Erythroblast (primary cell): ENCODE measurements around the gene TMEM229B.

Experiments
- DNase-seq, 2 experiments: peaks; one replicate each; lab custom pipeline; 2025; lab: John Stamatoyannopoulos, UW
- GATA1 ChIP-seq: IDR thresholded peaks from 2 replicates; pipeline ENCODE4 v1.6.1; 2011; ENCODE audit warnings: low read depth, mild to moderate bottlenecking, control low read depth, low read length, moderate library complexity
- POLR2A ChIP-seq: IDR thresholded peaks from 2 replicates; pipeline ENCODE4 v1.6.1; 2011; ENCODE audit warnings: mild to moderate bottlenecking, low read length

TMEM229B gene

DNA sequence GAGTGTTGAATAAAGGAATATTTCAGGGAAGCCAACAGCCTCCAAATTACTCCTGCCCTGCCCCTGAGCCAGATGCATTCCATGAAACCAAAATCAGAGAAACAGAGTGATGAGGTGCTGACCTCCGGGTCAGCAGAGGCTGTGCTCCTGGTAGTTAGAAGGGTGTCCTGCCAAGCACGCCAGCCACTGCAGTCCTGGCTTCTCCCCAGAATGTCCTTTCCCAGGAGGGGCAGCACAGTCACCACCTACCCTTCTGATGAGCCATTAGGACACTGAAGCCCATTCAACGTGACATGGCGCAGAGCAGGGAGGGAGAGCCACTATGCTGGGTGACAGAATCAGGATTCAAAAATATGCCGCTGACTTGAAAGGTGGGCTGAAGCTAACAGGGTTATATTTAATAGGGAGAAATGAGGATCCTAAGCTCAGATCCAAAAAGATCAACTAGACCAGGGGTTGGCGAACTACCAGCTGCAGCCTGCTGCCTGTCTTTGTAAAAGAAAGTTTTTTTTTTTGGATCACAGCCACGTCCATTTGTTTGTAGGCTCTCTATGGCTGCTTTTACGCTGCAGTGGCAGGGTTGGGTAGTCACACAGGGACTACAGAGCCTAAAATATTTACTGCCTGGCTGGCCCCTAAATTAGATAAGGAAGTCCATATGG, 42.0 kb downstream of the TMEM229B start:
- DNase-seq, result no peak
- TF ChIP-seq GATA1, result no peak
- TF ChIP-seq POLR2A, result no peak

- TF ChIP-seq POLR2A (no peak), GATA1 (no peak)
- DNase-seq, result no peak
These were observed 44.1 kb downstream of the TMEM229B start for GRCh38 chr14:67444395-67444794.

DNA sequence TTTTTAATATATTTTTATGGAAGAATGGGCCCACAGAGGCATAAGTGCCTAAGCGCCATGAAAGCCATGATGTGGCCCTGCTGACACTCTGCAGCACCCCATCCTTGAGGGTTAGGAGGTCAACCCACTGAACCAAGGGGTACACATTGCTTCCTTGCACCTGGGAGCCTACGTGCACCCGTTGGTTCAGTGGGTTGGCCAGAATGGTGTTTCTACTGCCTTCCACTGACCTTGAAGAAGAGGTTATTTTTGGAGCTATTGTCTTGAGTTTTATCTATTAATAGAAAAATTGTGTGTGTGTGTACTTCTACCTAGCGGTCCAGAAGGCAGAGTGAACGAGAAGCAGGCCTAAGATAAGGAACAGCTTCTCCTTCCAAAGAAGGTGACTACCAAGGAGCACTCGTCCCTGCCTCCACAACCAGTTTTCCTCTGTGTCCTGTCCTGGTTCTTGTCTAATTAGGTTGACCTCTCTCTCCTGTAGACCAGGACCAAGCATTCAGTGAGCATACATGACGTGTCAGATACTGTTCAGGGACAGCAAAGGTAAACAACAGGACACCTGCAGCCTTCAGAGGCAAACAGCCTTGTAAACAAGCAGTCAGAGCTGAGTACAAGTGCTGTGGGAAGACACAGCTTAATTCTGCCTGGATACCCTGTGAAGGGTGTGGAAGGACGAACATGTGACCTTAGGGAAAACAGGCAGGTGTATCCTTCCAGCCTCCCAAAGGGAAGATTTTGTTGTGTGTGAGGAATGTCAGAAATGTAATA, 46.2 kb downstream of the TMEM229B start:
- no peak for DNase-seq
- no peak for TF ChIP-seq GATA1
- no peak for TF ChIP-seq POLR2A

- TF ChIP-seq POLR2A (no peak), GATA1 (no peak)
- no peak for DNase-seq
These were observed 46.8 kb downstream of the TMEM229B start for GRCh38 chr14:67441672-67442071.

DNA sequence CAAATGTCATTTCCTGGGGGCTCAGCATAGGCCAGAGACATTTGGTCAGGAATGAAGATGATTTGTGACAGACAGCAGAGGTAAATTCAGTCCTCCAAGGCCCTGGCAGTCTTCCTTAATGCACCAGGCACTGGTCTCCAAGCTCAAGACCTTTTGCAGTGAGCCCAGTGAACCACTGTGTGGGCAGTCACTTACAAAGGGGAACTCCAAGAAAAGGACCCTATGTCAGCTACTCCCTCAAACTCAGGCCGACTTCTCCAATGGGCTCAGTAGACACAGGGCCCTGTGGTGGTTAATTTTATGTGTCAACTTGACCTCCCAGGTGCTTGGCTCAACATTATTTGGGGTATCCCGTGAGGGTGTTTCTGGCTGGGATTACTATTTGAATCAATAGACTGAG, 47.3 kb downstream of the TMEM229B start:
- TF ChIP-seq POLR2A (no peak), GATA1 (no peak)
- no peak for DNase-seq

DNA sequence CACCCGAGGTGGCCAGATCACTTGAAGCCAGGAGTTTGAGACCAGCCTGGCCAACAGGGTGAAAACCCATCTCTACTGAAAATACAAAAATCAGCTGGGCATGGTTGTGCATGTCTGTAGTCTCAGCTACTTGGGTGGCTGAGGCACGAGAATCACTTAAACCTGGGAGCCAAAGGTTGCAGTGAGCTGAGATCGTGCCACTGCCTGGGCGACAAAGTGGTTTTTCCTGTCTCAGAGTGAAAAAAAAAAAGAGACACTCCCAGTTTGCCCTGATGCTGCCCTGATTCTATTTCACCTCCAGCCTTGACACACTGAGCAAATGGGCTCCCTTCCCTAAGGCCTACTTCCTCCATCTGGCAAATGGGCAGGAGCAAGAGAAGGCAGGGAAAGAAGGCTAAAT, 48.0 kb downstream of the TMEM229B start:
- no peak for DNase-seq
- TF ChIP-seq GATA1 (no peak), POLR2A (no peak)

DNA sequence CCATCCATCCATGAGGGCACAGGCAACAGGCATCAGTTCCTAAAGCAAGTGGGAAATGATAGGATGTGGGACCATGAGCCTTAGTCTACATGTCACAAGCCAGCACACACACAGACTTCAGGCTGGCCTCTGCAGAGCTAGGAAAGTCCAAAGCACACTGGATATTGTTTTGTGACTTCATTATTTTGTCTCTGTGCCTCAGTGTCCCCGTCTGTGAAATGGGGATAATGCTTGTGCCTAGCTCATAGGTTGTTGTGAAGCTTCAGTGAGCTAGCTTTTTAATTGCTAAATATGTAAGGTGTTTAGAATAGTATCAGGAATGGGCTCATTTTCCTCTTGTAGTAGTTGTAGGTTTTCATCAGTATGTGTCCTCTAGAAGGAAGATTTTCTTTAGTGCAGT, 49.6 kb downstream of the TMEM229B start:
- DNase-seq, result no peak
- no peak for TF ChIP-seq POLR2A
- no peak for TF ChIP-seq GATA1

- DNase-seq, result peak in 1 of 2 experiments; percentile 23
- no peak for TF ChIP-seq GATA1
- TF ChIP-seq POLR2A, result no peak
These were observed 52.3 kb downstream of the TMEM229B start for GRCh38 chr14:67436006-67436866.

DNA sequence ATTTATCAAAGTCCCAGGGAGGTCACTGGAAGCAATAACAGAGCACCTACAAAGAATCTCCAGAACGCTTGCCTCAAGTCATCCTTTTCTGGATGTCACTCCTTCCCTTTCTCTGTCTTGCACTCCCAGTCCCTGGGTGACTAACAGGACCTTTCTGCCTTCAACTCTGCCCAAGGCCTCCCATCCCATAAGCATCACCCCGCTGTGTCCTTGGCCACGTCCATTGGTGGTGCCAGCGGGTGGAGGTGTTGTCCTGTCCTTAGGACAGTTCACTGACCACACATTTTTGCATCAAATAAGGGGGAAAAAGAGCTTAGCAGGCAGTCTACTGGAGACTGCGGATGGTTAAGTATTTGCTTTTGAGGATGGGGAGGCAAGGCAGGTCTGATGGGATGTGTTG, 52.9 kb downstream of the TMEM229B start:
- no peak for TF ChIP-seq GATA1
- no peak for TF ChIP-seq POLR2A
- DNase-seq, result no peak

- TF ChIP-seq GATA1 (no peak), POLR2A (no peak)
- no peak for DNase-seq
These were observed 56.4 kb downstream of the TMEM229B start for GRCh38 chr14:67432050-67432564.

- no peak for DNase-seq
- TF ChIP-seq GATA1 (no peak), POLR2A (no peak)
These were observed 58.9 kb downstream of the TMEM229B start for GRCh38 chr14:67429510-67430205.

GRCh38 chr14:67428501-67429031, 60.0 kb downstream of the TMEM229B start:
- TF ChIP-seq GATA1 (no peak), POLR2A (no peak)
- DNase-seq, result peak in 1 of 2 experiments; percentile 30
